SK-N-SH (cell line): ENCODE data around the gene PLXND1. TPM values are rescaled to one million over a fixed set of nuclear protein-coding genes. Genes with fewer than 3 reads are reported as not detected.

Experiments used
- CTCF ChIA-PET: fragments of 300-600, 350-600 bp; formaldehyde crosslinking; extraction: SDS; loops from one replicate; lab custom pipeline; 2021; lab: Yijun Ruan, JAX
- POLR2A ChIA-PET: fragments of 350-600 bp; sonication (Branson Sonifier 250); formaldehyde crosslinking; extraction: SDS; loops from one replicate; lab custom pipeline; 2020; ENCODE audit warnings: antibody characterized with exemption, inconsistent platforms; lab: Yijun Ruan, JAX
- DNase-seq: peaks from one replicate; pipeline ENCODE4 v3.0.0; 2012
- H2AFZ ChIP-seq: fragments of 200-600 bp; sonication (generic); 2 replicates; pipeline ENCODE4 v1.8.1; 2016; ENCODE audit warnings: antibody characterized with exemption, mild to moderate bottlenecking, low read depth
- H3F3A ChIP-seq: fragments of 200-600 bp; sonication (generic); replicated peaks from 2 replicates; pipeline ENCODE3; 2016; ENCODE audit warnings: antibody characterized with exemption, mild to moderate bottlenecking; ENCODE audit not compliant: insufficient read depth
- H3K27ac ChIP-seq, 2 experiments: fragments of 200-500 bp in 1 of 2; fragments of 200-600 bp in 1 of 2; sonication (Bioruptor generic) in 1 of 2; sonication (generic), shearing (Covaris generic) in 1 of 2; 2 replicates each; pipeline versions ENCODE4 v1.5.1 to v1.6.1; 2014 to 2016; ENCODE audit warnings: low read depth in 2 of 2, inconsistent platforms in 1 of 2, low read length in 1 of 2, mild to moderate bottlenecking in 1 of 2, mixed read lengths in 1 of 2
- H3K27me3 ChIP-seq: fragments of 200-600 bp; sonication (generic), shearing (Covaris generic); 2 replicates; pipeline ENCODE4 v1.6.1; 2016; ENCODE audit warnings: mixed run types; ENCODE audit not compliant: insufficient read depth
- H3K36me3 ChIP-seq, 2 experiments: fragments of 200-500 bp in 1 of 2; fragments of 200-600 bp in 1 of 2; sonication (Bioruptor generic) in 1 of 2; sonication (generic) in 1 of 2; replicated peaks in 1 of 2; 2 replicates each; pipeline versions ENCODE3 to v1.5.1; 2014 to 2016; ENCODE audit warnings: low read length in 1 of 2, mild to moderate bottlenecking in 1 of 2; ENCODE audit not compliant: insufficient read depth in 2 of 2, control insufficient read depth in 1 of 2
- H3K4me1 ChIP-seq, 2 experiments: fragments of 200-500 bp in 1 of 2; fragments of 200-600 bp in 1 of 2; sonication (Bioruptor generic) in 1 of 2; sonication (generic), shearing (Covaris generic) in 1 of 2; 2 replicates each; pipeline versions ENCODE4 v1.5.1 to v1.6.1; 2014 to 2016; ENCODE audit warnings: low read depth in 1 of 2, low read length in 1 of 2, mixed run types in 1 of 2; ENCODE audit not compliant: insufficient read depth in 2 of 2, control insufficient read depth in 1 of 2
- H3K4me2 ChIP-seq: fragments of 200-600 bp; sonication (generic), shearing (Covaris generic); 2 replicates; pipeline ENCODE4 v1.6.1; 2017; ENCODE audit warnings: mixed run types
- H3K4me3 ChIP-seq, 2 experiments: fragments of 200-500 bp in 1 of 2; fragments of 200-600 bp in 1 of 2; sonication (Bioruptor generic) in 1 of 2; sonication (generic), shearing (Covaris generic) in 1 of 2; 2 replicates each; pipeline versions ENCODE4 v1.5.1 to v1.8.1; 2014 to 2016; ENCODE audit warnings: low read depth in 2 of 2, inconsistent platforms in 1 of 2, low read length in 1 of 2, mild to moderate bottlenecking in 1 of 2, mixed read lengths in 1 of 2, moderate library complexity in 1 of 2
- H3K79me2 ChIP-seq: fragments of 200-600 bp; sonication (generic); 2 replicates; pipeline ENCODE4 v1.8.1; 2017; ENCODE audit warnings: mild to moderate bottlenecking; ENCODE audit not compliant: insufficient read depth
- H3K9ac ChIP-seq: fragments of 200-600 bp; sonication (generic); 2 replicates; pipeline ENCODE4 v1.6.1; 2017; ENCODE audit warnings: mixed run types
- H3K9me2 ChIP-seq: fragments of 200-600 bp; sonication (generic); 2 replicates; pipeline ENCODE4 v1.6.1; 2017; ENCODE audit warnings: mixed run types
- H3K9me3 ChIP-seq: fragments of 200-600 bp; sonication (generic); 2 replicates; pipeline ENCODE4 v1.6.1; 2017; ENCODE audit warnings: mixed run types, mild to moderate bottlenecking, moderate library complexity
- H4K20me1 ChIP-seq: fragments of 200-600 bp; sonication (generic); 2 replicates; pipeline ENCODE4 v1.6.1; 2017; ENCODE audit warnings: mild to moderate bottlenecking, mixed run types; ENCODE audit not compliant: insufficient read depth
- CTCF ChIP-seq: fragments of 200-600 bp; sonication (generic); IDR thresholded peaks from 2 replicates; pipeline ENCODE4 v1.6.1; 2017; ENCODE audit warnings: antibody characterized with exemption, mild to moderate bottlenecking, moderate library complexity
- ELF1 ChIP-seq: IDR thresholded peaks from 2 replicates; pipeline ENCODE4 v1.4.0; 2012
- FOSL2 ChIP-seq: IDR thresholded peaks from 2 replicates; pipeline ENCODE4 v1.4.0; 2012; ENCODE audit warnings: low read depth, mild to moderate bottlenecking, moderate library complexity, borderline replicate concordance
- FOXJ3 ChIP-seq: sonication (generic); formaldehyde crosslinking; IDR thresholded peaks from 2 replicates; pipeline ENCODE4 v1.5.1; 2020; ENCODE audit warnings: mild to moderate bottlenecking, missing genetic modification reagents
- FOXM1 ChIP-seq: IDR thresholded peaks from 2 replicates; pipeline ENCODE4 v1.4.0; 2012; ENCODE audit warnings: low read depth, mild to moderate bottlenecking
- GABPA ChIP-seq: IDR thresholded peaks from 2 replicates; pipeline ENCODE4 v1.4.0; 2012; ENCODE audit warnings: low read depth, mild to moderate bottlenecking
- GATA2 ChIP-seq: sonication (generic); formaldehyde crosslinking; IDR thresholded peaks from 2 replicates; pipeline ENCODE4 v1.5.0; 2020; ENCODE audit warnings: mild to moderate bottlenecking, missing genetic modification reagents
- JUND ChIP-seq: IDR thresholded peaks from 2 replicates; pipeline ENCODE4 v1.4.0; 2012
- MAX ChIP-seq: IDR thresholded peaks from 2 replicates; pipeline ENCODE4 v1.4.0; 2012; ENCODE audit warnings: low read depth
- MEF2A ChIP-seq: IDR thresholded peaks from 2 replicates; pipeline ENCODE4 v1.4.0; 2012; ENCODE audit warnings: low read depth, borderline replicate concordance
- MXI1 ChIP-seq: IDR thresholded peaks from 2 replicates; pipeline ENCODE4 v1.6.1; 2012; ENCODE audit warnings: mild to moderate bottlenecking, low read depth, low read length, improper control_type of control experiment
- NFIC ChIP-seq: IDR thresholded peaks from 2 replicates; pipeline ENCODE4 v1.4.0; 2012; ENCODE audit warnings: borderline replicate concordance
- POLR2AphosphoS5 ChIP-seq: IDR thresholded peaks from 2 replicates; pipeline ENCODE4 v1.6.1; 2012; ENCODE audit warnings: low read depth, low read length
- RAD21 ChIP-seq: IDR thresholded peaks from 2 replicates; pipeline ENCODE4 v1.6.1; 2012; ENCODE audit warnings: mild to moderate bottlenecking, low read length
- RCOR1 ChIP-seq: fragments of 150-350 bp; IDR thresholded peaks from 2 replicates; pipeline ENCODE4 v1.6.1; 2017; ENCODE audit warnings: antibody characterized with exemption, low read length
- SMC3 ChIP-seq: IDR thresholded peaks from 2 replicates; pipeline ENCODE4 v1.6.1; 2012; ENCODE audit warnings: low read depth, low read length, improper control_type of control experiment
- TAF1 ChIP-seq: IDR thresholded peaks from 2 replicates; pipeline ENCODE4 v1.6.1; 2012; ENCODE audit warnings: low read depth, mild to moderate bottlenecking, low read length, moderate library complexity, borderline replicate concordance
- TCF12 ChIP-seq: IDR thresholded peaks from 2 replicates; pipeline ENCODE4 v1.4.0; 2012
- TEAD4 ChIP-seq: IDR thresholded peaks from 2 replicates; pipeline ENCODE4 v1.4.0; 2012; ENCODE audit warnings: mild to moderate bottlenecking, borderline replicate concordance; ENCODE audit not compliant: insufficient read depth
- USF2 ChIP-seq: fragments of 150-350 bp; IDR thresholded peaks from 2 replicates; pipeline ENCODE4 v1.6.1; 2017; ENCODE audit warnings: antibody characterized with exemption, low read length, low read depth, borderline replicate concordance
- YY1 ChIP-seq: IDR thresholded peaks from 2 replicates; pipeline ENCODE4 v1.4.0; 2012; ENCODE audit warnings: low read depth, mild to moderate bottlenecking
- WGBS: methylation state at CpG from one replicate; pipeline ENCODE4 v1.1.6; 2017; ENCODE audit warnings: low lambda C conversion rate; 5-methylcytosine and 5-hydroxymethylcytosine counted together
- polyA plus RNA-seq, 3 experiments: library from polyadenylated mRNA; depleted of rRNA; stranded (reverse); fragments of >200 nt; gene quantifications; 2 replicates each; pipeline ENCODE4 v1.2.3, GENCODE V29; 2012
- TF ChIP-seq, protein P1 (sequence below): IDR thresholded peaks from 2 replicates; pipeline ENCODE4; 2012

Gene PLXND1
- polyA plus RNA-seq, 1 of the 3 experiments (the other 2 are of a cell fraction) = 53.5 TPM

DNA sequence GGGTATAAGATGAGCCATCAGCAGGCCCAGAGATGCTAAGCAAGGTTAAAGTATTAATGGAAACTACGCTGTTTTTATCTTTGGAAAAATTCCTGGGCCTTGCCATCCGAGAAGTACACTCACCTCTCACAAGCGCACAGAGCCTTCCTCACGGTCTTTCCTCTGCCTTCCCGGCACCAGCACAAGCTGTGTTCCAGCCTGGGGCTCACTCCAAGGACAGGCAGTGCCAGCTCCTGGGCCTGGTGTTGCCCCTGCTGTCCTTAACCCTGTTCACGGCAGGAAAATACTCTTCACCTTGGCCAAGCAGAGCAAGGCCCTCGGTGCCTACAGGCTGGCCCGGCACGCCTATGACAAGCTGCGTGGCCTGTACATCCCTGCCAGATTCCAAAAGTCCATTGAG, 92.4 kb downstream of the PLXND1 start:
- Histone ChIP-seq H3K9me2 (no peaks in the 10 kb centered on the region), H3K27me3 (no peaks in the 10 kb centered on the region), H3K9me3 (no peaks in the 10 kb centered on the region), H4K20me1 (no peaks in the 10 kb centered on the region), H3K27ac (no peak overlapping the region), H3K4me3 (no peak overlapping the region), H3K4me1 (no peaks in the 10 kb centered on the region; a peak in 1 of 4 replicates), H2AFZ (no peak overlapping the region), H3K9ac (no peak overlapping the region), H3F3A (no peaks in the 10 kb centered on the region), H3K36me3 (peaks cover 0 to 2% of the 10 kb centered on the region in 2 experiments), H3K79me2 (no peaks in the 10 kb centered on the region), H3K4me2 (no peak overlapping the region)
- TF ChIP-seq MEF2A (no peak), MAX (no peak), RCOR1 (no peak), TEAD4 (no peak)
- ChIA-PET CTCF (interaction anchor here (1.2 kb wide), 1 partner anchor 12 kb away, joined by 4 read pairs; no protein-coding TSS in a partner anchor), POLR2A (no interaction called here)
- DNase-seq = no peak
- WGBS = 98% methylated on average over 9 of the region's 10 CpGs

DNA sequence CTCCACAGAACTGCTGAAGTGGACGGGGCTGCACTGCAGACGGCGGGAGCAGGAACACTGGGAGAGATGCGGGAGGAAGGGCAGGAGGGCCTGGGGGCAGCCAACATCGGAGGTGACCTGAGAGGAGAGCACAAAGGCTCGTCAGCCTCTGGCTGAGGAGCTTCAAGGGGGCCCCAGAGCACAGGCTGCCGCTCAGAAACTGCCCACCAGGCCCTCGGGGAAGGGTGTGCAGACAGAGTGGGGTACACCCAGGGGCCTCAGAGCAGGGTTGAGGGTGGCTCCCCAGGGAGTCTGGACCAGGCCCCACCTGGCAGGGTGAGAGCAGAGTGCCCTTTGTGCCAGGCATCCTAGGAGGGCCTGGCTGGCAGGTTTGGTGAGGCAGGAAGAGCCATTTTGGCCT, 92.8 kb downstream of the PLXND1 start:
- Histone ChIP-seq H3K36me3 (peaks cover 0 to 2% of the 10 kb centered on the region in 2 experiments), H3F3A (no peaks in the 10 kb centered on the region), H3K9me2 (no peaks in the 10 kb centered on the region), H3K4me1 (no peaks in the 10 kb centered on the region; a peak in 1 of 4 replicates), H3K4me3 (no peak overlapping the region), H3K27me3 (no peaks in the 10 kb centered on the region), H3K79me2 (no peaks in the 10 kb centered on the region), H3K9ac (no peak overlapping the region), H4K20me1 (no peaks in the 10 kb centered on the region), H3K9me3 (no peaks in the 10 kb centered on the region), H2AFZ (no peak overlapping the region), H3K4me2 (no peak overlapping the region), H3K27ac (no peak overlapping the region)
- no peak for TF ChIP-seq MXI1
- TF ChIP-seq YY1 = no peak
- TF ChIP-seq TCF12 = no peak
- no peak for TF ChIP-seq GATA2 (CRISPR knock-in tag)
- TF ChIP-seq FOXJ3 = no peak
- TF ChIP-seq RCOR1 = no peak
- ChIA-PET POLR2A (no interaction called here), CTCF (interaction anchor here (1.2 kb wide), 1 partner anchor 13 kb away, joined by 4 read pairs; no protein-coding TSS in a partner anchor)
- WGBS = 97% methylated on average over 6 of the region's 8 CpGs
- no peak for DNase-seq

- H3K9me3 ChIP-seq = no peaks in the 10 kb centered on the region
- H3F3A ChIP-seq = no peaks in the 10 kb centered on the region
- no peaks in the 10 kb centered on the region for H4K20me1 ChIP-seq
- H3K27me3 ChIP-seq = no peaks in the 10 kb centered on the region
- H3K9me2 ChIP-seq = no peaks in the 10 kb centered on the region
- peaks cover 0 to 5% of the 10 kb centered on the region in 2 experiments for H3K36me3 ChIP-seq
- POLR2A ChIA-PET = no interaction called here
- H3K9ac ChIP-seq = no peak overlapping the region
- H3K79me2 ChIP-seq = no peaks in the 10 kb centered on the region
- H2AFZ ChIP-seq = no peak overlapping the region
- H3K4me2 ChIP-seq = no peak overlapping the region
- no peak for DNase-seq
- CTCF ChIA-PET = interaction anchor here (1.3 kb wide), 1 partner anchor 24 kb away, joined by 3 read pairs; no protein-coding TSS in a partner anchor
- H3K4me3 ChIP-seq = no peak overlapping the region
- TF ChIP-seq ELF1 (no peak), TAF1 (no peak), FOXM1 (no peak), USF2 (no peak), RCOR1 (no peak), NFIC (no peak), JUND (no peak), POLR2AphosphoS5 (no peak), SMC3 (no peak), FOSL2 (no peak), CTCF (no peak), GABPA (no peak), RAD21 (no peak), TEAD4 (no peak), MEF2A (no peak)
- TF ChIP-seq, protein P1, sequence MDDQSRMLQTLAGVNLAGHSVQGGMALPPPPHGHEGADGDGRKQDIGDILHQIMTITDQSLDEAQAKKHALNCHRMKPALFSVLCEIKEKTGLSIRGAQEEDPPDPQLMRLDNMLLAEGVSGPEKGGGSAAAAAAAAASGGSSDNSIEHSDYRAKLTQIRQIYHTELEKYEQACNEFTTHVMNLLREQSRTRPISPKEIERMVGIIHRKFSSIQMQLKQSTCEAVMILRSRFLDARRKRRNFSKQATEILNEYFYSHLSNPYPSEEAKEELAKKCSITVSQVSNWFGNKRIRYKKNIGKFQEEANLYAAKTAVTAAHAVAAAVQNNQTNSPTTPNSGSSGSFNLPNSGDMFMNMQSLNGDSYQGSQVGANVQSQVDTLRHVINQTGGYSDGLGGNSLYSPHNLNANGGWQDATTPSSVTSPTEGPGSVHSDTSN = no peak
- peaks cover 0 to 1% of the 10 kb centered on the region in 2 experiments; a peak in 1 of 4 replicates for H3K4me1 ChIP-seq
- H3K27ac ChIP-seq = no peak overlapping the region
Measured at GRCh38 chr3:129512595-129512994, 93.9 kb downstream of the PLXND1 start.
